AG04449 (cell line): ENCODE measurements around the gene GPR108.
"Not testable (repeated sequence)": the region's sequence is repeated elsewhere in the genome, so short reads cannot be mapped to it uniquely, and the experiment has no call there.

Experiments used
- CTCF ChIA-PET: fragments of 350-600 bp; formaldehyde crosslinking; extraction: SDS; loops from one replicate; lab custom pipeline; 2021; ENCODE audit warnings: antibody characterized with exemption; lab: Yijun Ruan, JAX
- POLR2A ChIA-PET: fragments of 400-600, 350-600 bp; formaldehyde crosslinking; extraction: SDS; loops from one replicate; lab custom pipeline; 2020; ENCODE audit warnings: antibody characterized with exemption, inconsistent platforms; lab: Yijun Ruan, JAX
- DNase-seq: peaks from one replicate; pipeline ENCODE4 v3.0.0-alpha.2; 2010; ENCODE audit warnings: low read depth, low spot score
- H3K4me3 ChIP-seq: 2 replicates; pipeline ENCODE4 v1.5.1; 2011; ENCODE audit warnings: low read depth, mild to moderate bottlenecking, control low read depth, low read length
- TF ChIP-seq, protein P1 (sequence below): IDR thresholded peaks from one replicate; pipeline ENCODE4 v1.5.1; 2011; ENCODE audit warnings: mild to moderate bottlenecking, moderate library complexity, low read length, control low read depth, inconsistent platforms; ENCODE audit not compliant: insufficient read depth; ENCODE audit errors: missing control alignments

GPR108 gene

DNA sequence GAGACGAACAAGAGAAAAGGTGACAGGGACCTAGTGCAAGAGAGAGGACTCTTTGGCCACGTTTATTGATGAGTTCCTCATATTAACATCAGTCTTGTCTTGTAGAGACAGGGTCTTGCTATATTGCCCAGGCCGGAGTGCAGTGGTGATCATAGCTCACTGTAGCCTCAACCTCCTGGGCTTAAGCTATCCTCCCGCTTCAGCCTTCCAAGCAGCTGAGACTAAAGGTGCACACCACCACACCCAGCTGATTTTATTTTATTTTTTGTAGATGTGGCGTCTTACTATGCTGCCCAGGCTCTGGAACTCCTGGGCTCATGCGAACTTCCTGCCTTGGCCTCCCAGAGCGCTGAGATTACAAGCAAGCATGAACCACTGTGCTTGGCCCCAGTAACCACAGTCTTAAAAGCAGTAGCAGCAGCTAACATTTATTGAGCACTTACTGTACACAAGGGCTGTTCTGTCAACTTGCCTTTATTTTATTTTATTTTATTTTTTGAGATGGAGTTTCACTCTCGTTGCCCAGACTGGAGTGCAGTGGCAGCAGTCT is 30.9 kb upstream of the GPR108 start:
- CTCF ChIA-PET: interaction anchor here (1.9 kb wide), 1 partner anchor 30 kb away, joined by 6 read pairs; no protein-coding TSS in a partner anchor
- POLR2A ChIA-PET: no interaction called here
- DNase-seq: no peak
- TF ChIP-seq, protein P1, sequence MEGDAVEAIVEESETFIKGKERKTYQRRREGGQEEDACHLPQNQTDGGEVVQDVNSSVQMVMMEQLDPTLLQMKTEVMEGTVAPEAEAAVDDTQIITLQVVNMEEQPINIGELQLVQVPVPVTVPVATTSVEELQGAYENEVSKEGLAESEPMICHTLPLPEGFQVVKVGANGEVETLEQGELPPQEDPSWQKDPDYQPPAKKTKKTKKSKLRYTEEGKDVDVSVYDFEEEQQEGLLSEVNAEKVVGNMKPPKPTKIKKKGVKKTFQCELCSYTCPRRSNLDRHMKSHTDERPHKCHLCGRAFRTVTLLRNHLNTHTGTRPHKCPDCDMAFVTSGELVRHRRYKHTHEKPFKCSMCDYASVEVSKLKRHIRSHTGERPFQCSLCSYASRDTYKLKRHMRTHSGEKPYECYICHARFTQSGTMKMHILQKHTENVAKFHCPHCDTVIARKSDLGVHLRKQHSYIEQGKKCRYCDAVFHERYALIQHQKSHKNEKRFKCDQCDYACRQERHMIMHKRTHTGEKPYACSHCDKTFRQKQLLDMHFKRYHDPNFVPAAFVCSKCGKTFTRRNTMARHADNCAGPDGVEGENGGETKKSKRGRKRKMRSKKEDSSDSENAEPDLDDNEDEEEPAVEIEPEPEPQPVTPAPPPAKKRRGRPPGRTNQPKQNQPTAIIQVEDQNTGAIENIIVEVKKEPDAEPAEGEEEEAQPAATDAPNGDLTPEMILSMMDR: no peak
- no peak overlapping the region for H3K4me3 ChIP-seq

DNA sequence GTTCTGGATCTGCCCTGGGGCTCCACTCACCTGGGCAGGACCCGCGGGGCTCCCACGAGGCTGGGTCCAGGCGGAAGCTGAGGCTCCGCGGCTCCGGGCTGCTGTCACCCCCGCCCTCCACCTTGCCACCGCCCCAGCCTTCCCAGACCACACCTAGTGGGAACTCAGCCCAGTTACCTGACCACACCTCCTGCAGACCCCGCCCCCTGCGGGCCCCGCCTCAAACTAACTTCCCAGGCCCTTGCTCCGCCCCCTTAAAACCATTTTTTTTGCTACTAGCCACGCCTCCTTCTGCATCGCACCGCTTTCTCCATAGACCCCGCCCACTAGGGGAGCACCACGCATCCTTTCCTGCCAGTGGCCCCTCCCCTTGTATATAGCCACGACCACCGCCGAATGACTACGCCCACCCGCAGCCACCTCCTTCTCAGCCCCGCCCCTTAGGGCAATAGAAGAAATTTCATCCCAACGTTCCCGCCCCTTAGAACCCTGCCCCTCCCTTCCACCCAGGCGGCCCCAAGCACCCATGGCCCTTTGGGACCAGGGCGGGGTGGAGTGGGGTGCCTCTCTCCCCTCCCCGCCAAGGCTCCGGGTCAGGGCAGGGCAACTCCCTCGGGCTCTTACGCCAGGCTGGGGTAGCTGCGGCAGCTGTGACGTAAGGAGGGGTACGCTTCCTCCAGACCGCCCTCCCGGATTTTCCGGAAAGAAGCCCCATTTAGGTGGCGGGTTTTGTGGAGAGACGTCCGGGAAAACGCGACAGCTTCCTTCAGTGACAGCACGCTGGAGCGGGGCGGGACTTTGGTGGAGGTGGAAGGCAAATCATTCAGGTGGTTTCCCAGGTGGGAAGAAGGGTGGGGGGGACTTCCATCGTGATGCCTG is 30.2 kb upstream of the GPR108 start, which contains the start of gene SH2D3A:
Gene SH2D3A, minus strand, starts transcription at position 79 of the 879 bp plus-strand sequence. CDS start 3,687 bp downstream, outside the sequence.
- DNase-seq: no peak
- H3K4me3 ChIP-seq: no peak within 1 kb of the TSS
- ChIA-PET POLR2A (no interaction called here), CTCF (interaction anchor here (0.8 kb wide), 1 partner anchor 177 kb away, joined by 3 read pairs; no protein-coding TSS in a partner anchor)
- TF ChIP-seq, protein P1: no peak

DNA sequence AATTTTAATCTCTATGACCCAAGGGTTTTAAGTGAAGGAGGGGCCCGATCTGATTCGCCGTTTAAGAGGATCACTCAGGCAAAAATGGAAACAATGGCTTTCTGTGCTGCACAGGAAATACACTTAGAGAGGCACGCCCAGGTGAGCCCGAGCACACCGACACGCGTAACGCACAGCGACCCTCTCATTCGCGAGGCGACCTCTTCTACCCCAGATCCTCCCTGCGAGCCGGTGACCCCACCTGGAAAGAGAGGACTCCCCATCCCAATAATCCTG is 29.6 kb upstream of the GPR108 start:
- ChIA-PET CTCF (interaction anchor here (0.8 kb wide), 1 partner anchor 177 kb away, joined by 3 read pairs; no protein-coding TSS in a partner anchor), POLR2A (no interaction called here)
- TF ChIP-seq, protein P1: no peak
- DNase-seq: no peak
- no peak overlapping the region for H3K4me3 ChIP-seq

DNA sequence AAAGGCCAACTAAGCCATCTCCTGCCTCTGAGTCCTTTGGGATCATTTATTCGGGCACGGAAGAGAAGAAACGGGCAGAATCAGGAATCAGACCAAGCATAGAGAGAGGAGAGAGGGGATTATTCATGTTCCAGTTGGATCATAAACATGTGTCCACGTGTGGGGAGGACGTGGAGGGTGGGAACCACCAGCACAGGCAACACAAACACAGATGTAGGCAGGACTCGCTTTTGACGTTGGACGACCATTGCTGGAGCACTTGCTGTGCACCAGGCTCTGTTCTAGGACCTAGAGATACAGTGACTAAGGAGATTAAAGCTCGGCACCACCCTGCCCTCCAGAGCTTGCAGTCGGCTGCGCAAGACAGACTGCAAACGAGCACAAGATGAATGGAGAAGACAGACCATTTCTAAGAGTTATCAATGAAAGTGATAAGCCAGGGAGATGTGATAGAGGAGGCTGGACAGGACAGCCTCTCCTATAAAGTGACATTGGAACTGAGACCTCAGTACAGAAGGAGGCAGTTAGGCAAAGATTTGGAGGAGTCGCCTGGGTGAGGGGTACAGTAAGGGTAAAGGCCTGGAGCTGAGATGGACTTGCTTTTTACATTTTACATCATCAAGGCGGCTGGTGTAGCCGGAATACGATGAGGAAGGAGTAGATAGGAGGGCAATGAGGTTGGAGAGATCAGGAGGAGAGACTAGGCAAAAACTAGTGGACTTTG is 29.1 kb upstream of the GPR108 start:
- POLR2A ChIA-PET: no interaction called here
- CTCF ChIA-PET: interaction anchor here (0.8 kb wide), 1 partner anchor 176 kb away, joined by 3 read pairs; no protein-coding TSS in a partner anchor
- no peak for DNase-seq
- H3K4me3 ChIP-seq: no peak overlapping the region
- TF ChIP-seq, protein P1: no peak

DNA sequence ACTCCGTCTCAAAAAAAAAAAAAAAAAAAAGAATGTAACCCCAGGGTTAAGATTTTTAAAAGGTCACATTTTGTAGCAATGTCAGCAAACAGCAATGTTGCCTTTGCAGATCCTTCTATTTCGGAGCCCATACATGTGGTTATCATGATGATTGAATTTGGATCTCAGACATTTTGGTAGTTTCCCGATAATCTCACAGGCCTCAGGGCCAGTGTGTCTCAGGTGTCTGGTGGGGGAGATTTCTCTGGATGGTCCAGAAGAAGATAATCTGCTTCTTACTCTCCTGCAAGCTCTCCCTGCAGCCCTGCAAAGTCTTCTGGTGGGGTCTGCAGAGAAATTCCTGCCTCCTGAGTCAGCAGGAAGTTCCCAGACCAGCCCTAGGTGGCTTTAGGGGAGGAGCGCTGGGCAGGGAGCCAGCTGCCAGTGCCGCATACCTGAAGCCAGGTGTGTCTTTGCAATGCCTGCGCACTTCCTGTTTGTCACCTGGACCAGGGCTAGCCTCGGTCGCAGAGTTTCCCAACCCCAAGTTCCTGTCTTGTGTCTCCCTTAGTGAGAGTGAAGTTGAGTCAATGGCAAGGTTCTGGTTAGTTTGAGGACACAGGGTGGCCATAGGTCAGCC is 28.5 kb upstream of the GPR108 start:
- CTCF ChIA-PET: no interaction called here
- DNase-seq: no peak
- no peak overlapping the region for H3K4me3 ChIP-seq

DNA sequence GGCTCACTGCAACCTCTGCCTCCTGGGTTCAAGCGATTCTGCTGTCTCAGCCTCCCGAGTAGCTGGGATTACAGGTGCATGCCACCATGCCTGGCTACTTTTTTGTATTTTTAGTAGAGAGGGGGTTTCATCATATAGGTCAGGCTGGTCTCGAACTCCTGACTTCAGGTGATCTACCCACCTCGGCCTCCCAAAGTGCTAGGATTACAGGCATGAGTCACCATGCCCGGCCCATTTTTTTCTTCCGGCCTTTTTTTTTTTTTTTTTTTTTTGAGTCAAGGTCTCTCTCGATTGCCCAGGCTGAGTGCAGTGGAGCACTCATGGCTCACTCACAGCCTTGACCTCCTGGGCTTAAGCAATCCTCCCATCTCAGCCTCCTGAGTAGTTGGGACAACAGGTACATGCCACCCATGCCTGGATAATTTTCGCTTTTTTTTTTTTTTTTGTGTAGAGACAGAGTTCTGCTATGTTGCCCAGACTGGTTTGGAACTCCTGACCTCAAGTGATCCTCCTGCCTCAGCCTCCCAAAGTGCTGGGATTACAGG is 24.9 kb upstream of the GPR108 start:
- DNase-seq, CTCF ChIA-PET, POLR2A ChIA-PET, H3K4me3 ChIP-seq: not testable (repeated sequence)

More for the DNA sequence above, 28.5 kb upstream of the GPR108 start:
- TF ChIP-seq, protein P1: no peak
- POLR2A ChIA-PET: no interaction called here
